ENCODE measurements around the gene CCDC171.

- TF ChIP-seq CTCF (IDR thresholded peaks at IDR 0.05), result no peak
- no peak for TF ChIP-seq ZFX (IDR thresholded peaks at IDR 0.05; ENCODE audit: borderline replicate concordance)
Measured at GRCh38 chr9:15635752-15636151, 82.9 kb downstream of the CCDC171 start.

Measured in 22Rv1 (cell line).